ENCODE data around the gene RALGAPA1.

DNA sequence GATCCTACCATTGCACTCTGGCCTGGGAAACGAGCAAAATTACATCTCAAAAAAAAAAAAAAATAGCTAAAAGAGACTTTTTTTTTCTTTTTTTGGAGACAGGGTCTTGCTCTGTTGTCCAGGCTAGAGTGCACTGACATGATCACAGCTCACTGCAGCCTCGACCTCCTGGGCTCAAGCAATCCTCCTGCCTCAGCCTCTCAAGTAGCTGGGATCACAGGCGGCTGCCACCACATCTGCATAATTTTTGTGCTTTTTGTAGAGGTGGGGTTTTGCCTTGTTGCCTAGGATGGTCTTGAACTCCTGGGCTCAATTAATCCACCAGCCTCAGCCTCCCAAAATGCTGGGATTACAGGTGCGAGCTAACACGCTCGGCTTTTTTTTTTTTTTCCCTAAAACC is 11.3 kb downstream of the RALGAPA1 start:
- TF ChIP-seq, protein P1, sequence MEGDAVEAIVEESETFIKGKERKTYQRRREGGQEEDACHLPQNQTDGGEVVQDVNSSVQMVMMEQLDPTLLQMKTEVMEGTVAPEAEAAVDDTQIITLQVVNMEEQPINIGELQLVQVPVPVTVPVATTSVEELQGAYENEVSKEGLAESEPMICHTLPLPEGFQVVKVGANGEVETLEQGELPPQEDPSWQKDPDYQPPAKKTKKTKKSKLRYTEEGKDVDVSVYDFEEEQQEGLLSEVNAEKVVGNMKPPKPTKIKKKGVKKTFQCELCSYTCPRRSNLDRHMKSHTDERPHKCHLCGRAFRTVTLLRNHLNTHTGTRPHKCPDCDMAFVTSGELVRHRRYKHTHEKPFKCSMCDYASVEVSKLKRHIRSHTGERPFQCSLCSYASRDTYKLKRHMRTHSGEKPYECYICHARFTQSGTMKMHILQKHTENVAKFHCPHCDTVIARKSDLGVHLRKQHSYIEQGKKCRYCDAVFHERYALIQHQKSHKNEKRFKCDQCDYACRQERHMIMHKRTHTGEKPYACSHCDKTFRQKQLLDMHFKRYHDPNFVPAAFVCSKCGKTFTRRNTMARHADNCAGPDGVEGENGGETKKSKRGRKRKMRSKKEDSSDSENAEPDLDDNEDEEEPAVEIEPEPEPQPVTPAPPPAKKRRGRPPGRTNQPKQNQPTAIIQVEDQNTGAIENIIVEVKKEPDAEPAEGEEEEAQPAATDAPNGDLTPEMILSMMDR (IDR thresholded peaks at IDR 0.05), result no peak
- TF ChIP-seq POLR2A (IDR thresholded peaks at IDR 0.05) (no peak), EP300 (IDR thresholded peaks at IDR 0.05) (no peak)

Data from stomach (tissue), 4 donors.